SK-N-SH (cell line): ENCODE data around the gene GSE1. TPM values are rescaled to one million over a fixed set of nuclear protein-coding genes. Genes with fewer than 3 reads are reported as not detected.

Experiments
- CTCF ChIA-PET: fragments of 300-600, 350-600 bp; formaldehyde crosslinking; extraction: SDS; loops from one replicate; lab custom pipeline; 2021; lab: Yijun Ruan, JAX
- POLR2A ChIA-PET: fragments of 350-600 bp; sonication (Branson Sonifier 250); formaldehyde crosslinking; extraction: SDS; loops from one replicate; lab custom pipeline; 2020; ENCODE audit warnings: antibody characterized with exemption, inconsistent platforms; lab: Yijun Ruan, JAX
- DNase-seq: peaks from one replicate; pipeline ENCODE4 v3.0.0; 2012
- H2AFZ ChIP-seq: fragments of 200-600 bp; sonication (generic); 2 replicates; pipeline ENCODE4 v1.8.1; 2016; ENCODE audit warnings: antibody characterized with exemption, mild to moderate bottlenecking, low read depth
- H3F3A ChIP-seq: fragments of 200-600 bp; sonication (generic); replicated peaks from 2 replicates; pipeline ENCODE3; 2016; ENCODE audit warnings: antibody characterized with exemption, mild to moderate bottlenecking; ENCODE audit not compliant: insufficient read depth
- H3K27ac ChIP-seq, 2 experiments: fragments of 200-500 bp in 1 of 2; fragments of 200-600 bp in 1 of 2; sonication (Bioruptor generic) in 1 of 2; sonication (generic), shearing (Covaris generic) in 1 of 2; 2 replicates each; pipeline versions ENCODE4 v1.5.1 to v1.6.1; 2014 to 2016; ENCODE audit warnings: low read depth in 2 of 2, inconsistent platforms in 1 of 2, low read length in 1 of 2, mild to moderate bottlenecking in 1 of 2, mixed read lengths in 1 of 2
- H3K27me3 ChIP-seq: fragments of 200-600 bp; sonication (generic), shearing (Covaris generic); 2 replicates; pipeline ENCODE4 v1.6.1; 2016; ENCODE audit warnings: mixed run types; ENCODE audit not compliant: insufficient read depth
- H3K36me3 ChIP-seq, 2 experiments: fragments of 200-500 bp in 1 of 2; fragments of 200-600 bp in 1 of 2; sonication (Bioruptor generic) in 1 of 2; sonication (generic) in 1 of 2; replicated peaks in 1 of 2; 2 replicates each; pipeline versions ENCODE3 to v1.5.1; 2014 to 2016; ENCODE audit warnings: low read length in 1 of 2, mild to moderate bottlenecking in 1 of 2; ENCODE audit not compliant: insufficient read depth in 2 of 2, control insufficient read depth in 1 of 2
- H3K4me1 ChIP-seq, 2 experiments: fragments of 200-500 bp in 1 of 2; fragments of 200-600 bp in 1 of 2; sonication (Bioruptor generic) in 1 of 2; sonication (generic), shearing (Covaris generic) in 1 of 2; 2 replicates each; pipeline versions ENCODE4 v1.5.1 to v1.6.1; 2014 to 2016; ENCODE audit warnings: low read depth in 1 of 2, low read length in 1 of 2, mixed run types in 1 of 2; ENCODE audit not compliant: insufficient read depth in 2 of 2, control insufficient read depth in 1 of 2
- H3K4me2 ChIP-seq: fragments of 200-600 bp; sonication (generic), shearing (Covaris generic); 2 replicates; pipeline ENCODE4 v1.6.1; 2017; ENCODE audit warnings: mixed run types
- H3K4me3 ChIP-seq, 2 experiments: fragments of 200-500 bp in 1 of 2; fragments of 200-600 bp in 1 of 2; sonication (Bioruptor generic) in 1 of 2; sonication (generic), shearing (Covaris generic) in 1 of 2; 2 replicates each; pipeline versions ENCODE4 v1.5.1 to v1.8.1; 2014 to 2016; ENCODE audit warnings: low read depth in 2 of 2, inconsistent platforms in 1 of 2, low read length in 1 of 2, mild to moderate bottlenecking in 1 of 2, mixed read lengths in 1 of 2, moderate library complexity in 1 of 2
- H3K79me2 ChIP-seq: fragments of 200-600 bp; sonication (generic); 2 replicates; pipeline ENCODE4 v1.8.1; 2017; ENCODE audit warnings: mild to moderate bottlenecking; ENCODE audit not compliant: insufficient read depth
- H3K9ac ChIP-seq: fragments of 200-600 bp; sonication (generic); 2 replicates; pipeline ENCODE4 v1.6.1; 2017; ENCODE audit warnings: mixed run types
- H3K9me2 ChIP-seq: fragments of 200-600 bp; sonication (generic); 2 replicates; pipeline ENCODE4 v1.6.1; 2017; ENCODE audit warnings: mixed run types
- H3K9me3 ChIP-seq: fragments of 200-600 bp; sonication (generic); 2 replicates; pipeline ENCODE4 v1.6.1; 2017; ENCODE audit warnings: mixed run types, mild to moderate bottlenecking, moderate library complexity
- H4K20me1 ChIP-seq: fragments of 200-600 bp; sonication (generic); 2 replicates; pipeline ENCODE4 v1.6.1; 2017; ENCODE audit warnings: mild to moderate bottlenecking, mixed run types; ENCODE audit not compliant: insufficient read depth
- CHD2 ChIP-seq: fragments of 150-350 bp; IDR thresholded peaks from 2 replicates; pipeline ENCODE4 v1.6.1; 2018; ENCODE audit warnings: low read length; ENCODE audit not compliant: partially characterized antibody
- EP300 ChIP-seq, 2 experiments: IDR thresholded peaks; 2 replicates each; pipeline versions ENCODE4 v1.4.0 to v1.6.1; 2012; ENCODE audit warnings: borderline replicate concordance in 1 of 2, low read depth in 1 of 2, low read length in 1 of 2
- EZH2phosphoT487 ChIP-seq: fragments of 200-600 bp; sonication (generic); IDR thresholded peaks from 2 replicates; pipeline ENCODE4 v1.6.1; 2017; ENCODE audit warnings: low read depth, mixed run types, mild to moderate bottlenecking, antibody characterized with exemption, moderate library complexity, borderline replicate concordance
- MEF2A ChIP-seq: IDR thresholded peaks from 2 replicates; pipeline ENCODE4 v1.4.0; 2012; ENCODE audit warnings: low read depth, borderline replicate concordance
- RAD21 ChIP-seq: IDR thresholded peaks from 2 replicates; pipeline ENCODE4 v1.6.1; 2012; ENCODE audit warnings: mild to moderate bottlenecking, low read length
- RFX5 ChIP-seq: IDR thresholded peaks from 2 replicates; pipeline ENCODE4 v1.6.1; 2012; ENCODE audit warnings: mild to moderate bottlenecking, improper control_type of control experiment, low read length
- TCF12 ChIP-seq: IDR thresholded peaks from 2 replicates; pipeline ENCODE4 v1.4.0; 2012
- TEAD4 ChIP-seq: IDR thresholded peaks from 2 replicates; pipeline ENCODE4 v1.4.0; 2012; ENCODE audit warnings: mild to moderate bottlenecking, borderline replicate concordance; ENCODE audit not compliant: insufficient read depth
- YY1 ChIP-seq: IDR thresholded peaks from 2 replicates; pipeline ENCODE4 v1.4.0; 2012; ENCODE audit warnings: low read depth, mild to moderate bottlenecking
- WGBS: methylation state at CpG from one replicate; pipeline ENCODE4 v1.1.6; 2017; ENCODE audit warnings: low lambda C conversion rate; 5-methylcytosine and 5-hydroxymethylcytosine counted together
- polyA plus RNA-seq, 3 experiments: library from polyadenylated mRNA; depleted of rRNA; stranded (reverse); fragments of >200 nt; gene quantifications; 2 replicates each; pipeline ENCODE4 v1.2.3, GENCODE V29; 2012
- TF ChIP-seq, protein P1 (sequence below): IDR thresholded peaks from 2 replicates; pipeline ENCODE4 v1.4.0; 2012; ENCODE audit warnings: low read depth, borderline replicate concordance
- TF ChIP-seq, protein P2 (sequence below): IDR thresholded peaks from 2 replicates; pipeline ENCODE4 v1.4.0; 2012; ENCODE audit warnings: low read depth
- TF ChIP-seq, protein P3 (sequence below): IDR thresholded peaks from 2 replicates; pipeline ENCODE4; 2012

GSE1 gene
- polyA plus RNA-seq, 1 of the 3 experiments (the other 2 are of a cell fraction): 26.5 TPM

DNA sequence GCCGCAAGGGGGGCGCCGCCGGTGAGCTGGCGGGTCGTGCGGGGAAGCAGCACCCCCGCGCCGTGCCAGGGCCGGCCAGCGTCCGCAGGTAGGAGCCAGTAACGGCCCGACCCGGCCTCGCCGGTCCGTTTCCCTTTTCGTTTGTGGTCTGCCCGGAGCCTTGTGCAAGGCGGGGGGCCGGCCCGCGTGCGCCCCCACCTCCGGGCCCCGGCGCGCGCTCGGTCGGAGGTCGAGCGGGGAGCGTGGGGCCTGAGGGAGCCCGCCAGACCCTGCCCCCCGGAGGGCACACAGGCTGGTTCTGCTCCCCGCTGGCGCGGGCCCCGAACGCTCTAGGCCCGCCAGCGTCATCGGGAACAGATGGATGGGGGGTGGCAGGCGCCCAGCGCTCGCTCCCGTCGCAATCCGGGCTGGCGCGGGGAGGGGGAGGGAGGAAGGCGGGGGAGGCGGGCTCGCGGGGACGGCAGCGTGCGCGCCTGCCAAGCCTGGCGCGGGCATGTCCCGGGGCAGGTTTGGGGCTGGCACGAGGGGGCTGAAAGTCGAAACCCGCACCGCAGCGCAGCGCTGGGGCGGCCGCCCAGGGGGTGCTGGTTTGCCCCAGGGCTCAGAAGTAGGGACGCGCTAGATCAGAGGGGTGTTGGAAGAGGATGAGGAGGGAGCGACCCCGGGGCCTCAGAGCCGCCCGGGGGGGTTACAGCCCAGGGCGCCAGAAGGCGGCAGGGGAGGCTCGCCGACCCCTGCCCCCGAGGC, 1.5 kb upstream of the GSE1 start:
- H3K79me2 ChIP-seq: peaks cover 27% of the 10 kb centered on the region; the same call in 1 of the 2 replicates
- CTCF ChIA-PET: interaction anchor here (0.8 to 3.0 kb wide), 36 partner anchors 10 to 496 kb away, joined by 3 to 51 read pairs (median 7); no protein-coding TSS in a partner anchor

DNA sequence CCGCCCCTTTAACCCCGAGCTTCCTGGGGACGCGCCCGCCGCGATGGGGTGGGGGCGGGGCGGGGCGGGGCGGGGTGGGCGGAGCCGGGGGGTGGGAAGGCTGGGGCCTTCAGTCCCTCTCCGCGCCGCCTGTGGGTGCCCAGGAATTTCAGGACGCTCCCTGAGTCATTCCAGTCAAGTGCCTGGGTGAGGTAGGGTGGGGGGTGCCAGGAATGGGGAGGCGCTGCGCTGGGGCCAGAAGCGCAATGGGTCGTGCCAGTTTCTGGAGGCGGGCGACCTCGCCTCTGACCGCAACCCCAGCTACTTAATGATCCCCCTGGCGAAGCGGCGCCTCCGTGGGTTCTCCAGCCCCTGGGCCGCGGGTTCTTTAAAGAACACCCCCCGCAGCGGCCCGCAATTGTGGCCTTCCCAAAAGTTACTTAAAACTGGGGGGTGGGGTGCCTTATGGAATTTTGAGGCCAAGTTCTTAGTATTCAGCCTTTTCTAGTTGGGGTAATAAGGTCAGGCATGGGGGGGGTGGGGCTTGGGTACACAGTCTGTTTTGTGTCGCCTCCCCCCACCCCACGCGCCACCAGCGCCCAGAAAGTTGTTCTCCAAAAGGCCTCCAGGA, 826 bp upstream of the GSE1 start:
- no peaks in the 10 kb centered on the region for H3K9me3 ChIP-seq
- DNase-seq: peak; percentile 81
- H2AFZ ChIP-seq: no peak overlapping the region
- peaks cover 34% of the 10 kb centered on the region; the same call in 1 of the 2 replicates for H3K79me2 ChIP-seq
- peaks cover 0 to 5% of the 10 kb centered on the region in 2 experiments for H3K36me3 ChIP-seq
- peak overlapping the region; percentile 74 to 97 for H3K27ac ChIP-seq
- peaks cover 22% of the 10 kb centered on the region for H3F3A ChIP-seq
- ChIA-PET CTCF (interaction anchor here (1.2 to 4.5 kb wide), 7 partner anchors 16 to 359 kb away, joined by 3 to 21 read pairs (median 9); no protein-coding TSS in a partner anchor), POLR2A (interaction anchor here (0.6 to 2.3 kb wide), 4 partner anchors 12 to 388 kb away, joined by 3 to 7 read pairs (median 3); no protein-coding TSS in a partner anchor)
- peak overlapping the region; percentile 74 to 86 for H3K4me3 ChIP-seq
- H3K9me2 ChIP-seq: no peaks in the 10 kb centered on the region
- no peaks in the 10 kb centered on the region for H3K27me3 ChIP-seq
- 0% methylated on average over 4 of the region's 38 CpGs for WGBS
- peak overlapping the region; percentile 69 for H3K9ac ChIP-seq
- peaks cover 36% of the 10 kb centered on the region for H4K20me1 ChIP-seq
- H3K4me2 ChIP-seq: peak overlapping the region; percentile 98
- peaks cover 19 to 60% of the 10 kb centered on the region in 2 experiments for H3K4me1 ChIP-seq
- TF ChIP-seq MEF2A: no peak
- TF ChIP-seq RAD21: no peak
- TF ChIP-seq YY1: no peak
- TF ChIP-seq, protein P1, sequence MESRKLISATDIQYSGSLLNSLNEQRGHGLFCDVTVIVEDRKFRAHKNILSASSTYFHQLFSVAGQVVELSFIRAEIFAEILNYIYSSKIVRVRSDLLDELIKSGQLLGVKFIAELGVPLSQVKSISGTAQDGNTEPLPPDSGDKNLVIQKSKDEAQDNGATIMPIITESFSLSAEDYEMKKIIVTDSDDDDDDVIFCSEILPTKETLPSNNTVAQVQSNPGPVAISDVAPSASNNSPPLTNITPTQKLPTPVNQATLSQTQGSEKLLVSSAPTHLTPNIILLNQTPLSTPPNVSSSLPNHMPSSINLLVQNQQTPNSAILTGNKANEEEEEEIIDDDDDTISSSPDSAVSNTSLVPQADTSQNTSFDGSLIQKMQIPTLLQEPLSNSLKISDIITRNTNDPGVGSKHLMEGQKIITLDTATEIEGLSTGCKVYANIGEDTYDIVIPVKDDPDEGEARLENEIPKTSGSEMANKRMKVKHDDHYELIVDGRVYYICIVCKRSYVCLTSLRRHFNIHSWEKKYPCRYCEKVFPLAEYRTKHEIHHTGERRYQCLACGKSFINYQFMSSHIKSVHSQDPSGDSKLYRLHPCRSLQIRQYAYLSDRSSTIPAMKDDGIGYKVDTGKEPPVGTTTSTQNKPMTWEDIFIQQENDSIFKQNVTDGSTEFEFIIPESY: no peak
- 0 out of 2 replicates have a peak, but pooled peaks have one; percentile 41 for TF ChIP-seq TEAD4
- TF ChIP-seq RFX5: no peak
- TF ChIP-seq, protein P2, sequence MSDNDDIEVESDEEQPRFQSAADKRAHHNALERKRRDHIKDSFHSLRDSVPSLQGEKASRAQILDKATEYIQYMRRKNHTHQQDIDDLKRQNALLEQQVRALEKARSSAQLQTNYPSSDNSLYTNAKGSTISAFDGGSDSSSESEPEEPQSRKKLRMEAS: peak; percentile 42; the same call in 1 of the 2 replicates
- no peak for TF ChIP-seq EZH2phosphoT487

More for the DNA sequence above, 1.5 kb upstream of the GSE1 start:
- peak; percentile 57; the same call in 1 of the 2 replicates for TF ChIP-seq TCF12
- TF ChIP-seq, protein P2: peak; percentile 15; the same call in 1 of the 2 replicates
- TF ChIP-seq RFX5: no peak
- TF ChIP-seq, protein P3, sequence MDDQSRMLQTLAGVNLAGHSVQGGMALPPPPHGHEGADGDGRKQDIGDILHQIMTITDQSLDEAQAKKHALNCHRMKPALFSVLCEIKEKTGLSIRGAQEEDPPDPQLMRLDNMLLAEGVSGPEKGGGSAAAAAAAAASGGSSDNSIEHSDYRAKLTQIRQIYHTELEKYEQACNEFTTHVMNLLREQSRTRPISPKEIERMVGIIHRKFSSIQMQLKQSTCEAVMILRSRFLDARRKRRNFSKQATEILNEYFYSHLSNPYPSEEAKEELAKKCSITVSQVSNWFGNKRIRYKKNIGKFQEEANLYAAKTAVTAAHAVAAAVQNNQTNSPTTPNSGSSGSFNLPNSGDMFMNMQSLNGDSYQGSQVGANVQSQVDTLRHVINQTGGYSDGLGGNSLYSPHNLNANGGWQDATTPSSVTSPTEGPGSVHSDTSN: peak; percentile 53
- TF ChIP-seq CHD2: peak; percentile 8
- TF ChIP-seq EP300 (IDR thresholded peaks at IDR 0.05; ENCODE audit: borderline replicate concordance in 1 of 2, low read depth in 1 of 2, low read length in 1 of 2): peak; percentile 4 to 19; a peak in 1 of 4 replicates
- TF ChIP-seq, protein P1: no peak
- Histone ChIP-seq H3K4me3 (peak overlapping the region; percentile 57 to 86), H3K9ac (peak overlapping the region; percentile 69), H2AFZ (no peak overlapping the region), H3K36me3 (no peaks in the 10 kb centered on the region), H4K20me1 (peaks cover 30% of the 10 kb centered on the region), H3K4me2 (peak overlapping the region; percentile 98), H3K9me2 (no peaks in the 10 kb centered on the region), H3K27ac (peak overlapping the region; percentile 74 to 97), H3K27me3 (no peaks in the 10 kb centered on the region), H3K4me1 (peaks cover 19 to 59% of the 10 kb centered on the region in 2 experiments), H3K9me3 (no peaks in the 10 kb centered on the region), H3F3A (peaks cover 22% of the 10 kb centered on the region)
- DNase-seq: peak; percentile 89
- 2% methylated on average over 24 of the region's 84 CpGs for WGBS
- POLR2A ChIA-PET: interaction anchor here (2.3 kb wide), 1 partner anchor 216 kb away, joined by 7 read pairs; no protein-coding TSS in a partner anchor
